IMR-90 (cell line): Measurements from ENCODE around the gene SAG. TPM values are rescaled to one million over a fixed set of nuclear protein-coding genes. Genes with fewer than 3 reads are reported as not detected.

Experiments used
- ATAC-seq: fragments of 200-7000 bp; cut with Tn5 transposase; 2 replicates; pipeline ENCODE4 v1.9.1; 2020; ENCODE audit warnings: low read depth, mild to moderate bottlenecking, moderate library complexity
- BruUV-seq: library from RNA; stranded (reverse); fragments of 400-500 nt; replicated peaks from 2 replicates; lab custom pipeline; 2021; lab: Mats Ljungman, UMichigan
- CTCF ChIA-PET: fragments of 300-600 bp; formaldehyde crosslinking; extraction: SDS; loops from one replicate; lab custom pipeline; 2021; ENCODE audit warnings: antibody characterized with exemption; lab: Yijun Ruan, JAX
- POLR2A ChIA-PET: fragments of 300-600 bp; sonication (Branson Sonifier 250); formaldehyde crosslinking; loops from one replicate; lab custom pipeline; 2022; ENCODE audit warnings: antibody characterized with exemption; ENCODE audit not compliant: unreplicated experiment; lab: Charles Lee
- DNase-seq: peaks from one replicate; pipeline ENCODE4 v3.0.0; 2013
- H2AFZ ChIP-seq: replicated peaks from 2 replicates; pipeline ENCODE3; 2013; ENCODE audit warnings: low read length, mild to moderate bottlenecking; ENCODE audit not compliant: poor library complexity
- H2AK5ac ChIP-seq: 2 replicates; pipeline ENCODE4 v1.6.1; 2013; ENCODE audit warnings: low read depth, low read length, inconsistent platforms
- H2AK9ac ChIP-seq: replicated peaks from 2 replicates; pipeline ENCODE3; 2013; ENCODE audit warnings: mild to moderate bottlenecking, low read depth, low read length, moderate library complexity; ENCODE audit not compliant: poor library complexity
- H2BK120ac ChIP-seq: 2 replicates; pipeline ENCODE4 v1.6.1; 2013; ENCODE audit warnings: low read depth, low read length, inconsistent platforms
- H2BK15ac ChIP-seq: 3 replicates; pipeline ENCODE4 v1.6.1; 2013; ENCODE audit warnings: low read depth, low read length, inconsistent platforms
- H2BK20ac ChIP-seq: 2 replicates; pipeline ENCODE4 v1.6.1; 2013; ENCODE audit warnings: low read depth, mild to moderate bottlenecking, inconsistent platforms, low read length, moderate library complexity
- H2BK5ac ChIP-seq: 2 replicates; pipeline ENCODE4 v1.6.1; 2013; ENCODE audit warnings: mild to moderate bottlenecking, low read depth, low read length, inconsistent platforms; ENCODE audit not compliant: poor library complexity, severe bottlenecking
- H3K14ac ChIP-seq: replicated peaks from 2 replicates; pipeline ENCODE4 v1.6.1; 2013; ENCODE audit warnings: low read depth, low read length, inconsistent platforms
- H3K18ac ChIP-seq: 2 replicates; pipeline ENCODE4 v1.6.1; 2013; ENCODE audit warnings: low read depth, low read length, control low read depth
- H3K23ac ChIP-seq: 2 replicates; pipeline ENCODE4 v1.6.1; 2013; ENCODE audit warnings: low read depth, low read length, inconsistent platforms
- H3K27ac ChIP-seq: 2 replicates; pipeline ENCODE4 v1.5.1; 2013; ENCODE audit warnings: mild to moderate bottlenecking, control low read depth, low read length; ENCODE audit not compliant: insufficient read depth
- H3K27me3 ChIP-seq: 2 replicates; pipeline ENCODE4 v1.6.1; 2013; ENCODE audit warnings: low read length; ENCODE audit not compliant: control insufficient read depth, insufficient read depth
- H3K36me3 ChIP-seq: 2 replicates; pipeline ENCODE4 v1.6.1; 2013; ENCODE audit warnings: low read length, mixed read lengths; ENCODE audit not compliant: control insufficient read depth, insufficient read depth
- H3K4ac ChIP-seq: 2 replicates; pipeline ENCODE4 v1.6.1; 2013; ENCODE audit warnings: low read depth, low read length, inconsistent platforms
- H3K4me1 ChIP-seq: 2 replicates; pipeline ENCODE4 v1.6.1; 2013; ENCODE audit warnings: low read length, mixed read lengths; ENCODE audit not compliant: control insufficient read depth, insufficient read depth
- H3K4me2 ChIP-seq: 2 replicates; pipeline ENCODE4 v1.6.1; 2013; ENCODE audit warnings: low read depth, mild to moderate bottlenecking, control low read depth, low read length, moderate library complexity
- H3K4me3 ChIP-seq: 2 replicates; pipeline ENCODE4 v1.5.1; 2013; ENCODE audit warnings: low read depth, mild to moderate bottlenecking, control low read depth, low read length, moderate library complexity; ENCODE audit not compliant: insufficient read depth
- H3K56ac ChIP-seq: 2 replicates; pipeline ENCODE4 v1.6.1; 2013; ENCODE audit warnings: low read length, inconsistent platforms; ENCODE audit not compliant: insufficient read depth; ENCODE audit errors: extremely low read depth
- H3K79me1 ChIP-seq, 2 experiments: 2 replicates each; pipeline ENCODE4 v1.6.1; 2013; ENCODE audit warnings: low read length in 2 of 2, inconsistent platforms in 1 of 2, low read depth in 1 of 2
- H3K9ac ChIP-seq: 2 replicates; pipeline ENCODE4 v1.6.1; 2013; ENCODE audit warnings: low read depth, low read length, control low read depth
- H3K9me1 ChIP-seq: 2 replicates; pipeline ENCODE4 v1.6.1; 2013; ENCODE audit warnings: low read length, inconsistent platforms; ENCODE audit not compliant: insufficient read depth
- H3K9me3 ChIP-seq: 2 replicates; pipeline ENCODE4 v1.6.1; 2013; ENCODE audit warnings: low read length; ENCODE audit not compliant: control insufficient read depth, insufficient read depth
- H4K20me1 ChIP-seq: 2 replicates; pipeline ENCODE4 v1.6.1; 2013; ENCODE audit warnings: low read length, inconsistent platforms; ENCODE audit not compliant: insufficient read depth
- H4K5ac ChIP-seq: 2 replicates; pipeline ENCODE4 v1.6.1; 2013; ENCODE audit warnings: mild to moderate bottlenecking, low read depth, low read length, control low read depth
- H4K8ac ChIP-seq, 2 experiments: 2 replicates each; pipeline ENCODE4 v1.6.1; 2013; ENCODE audit warnings: low read depth in 2 of 2, low read length in 2 of 2, control low read depth in 1 of 2, inconsistent platforms in 1 of 2
- H4K91ac ChIP-seq: 2 replicates; pipeline ENCODE4 v1.6.1; 2013; ENCODE audit warnings: low read depth, low read length, inconsistent platforms; ENCODE audit not compliant: insufficient read depth
- BHLHE40 ChIP-seq: fragments of 150-350 bp; IDR thresholded peaks from 2 replicates; pipeline ENCODE4 v1.6.1; 2016; ENCODE audit warnings: mild to moderate bottlenecking, low read depth, low read length
- CEBPB ChIP-seq: IDR thresholded peaks from 2 replicates; pipeline ENCODE4 v1.6.1; 2012; ENCODE audit warnings: low read depth, low read length, improper control_type of control experiment
- CHD1 ChIP-seq: IDR thresholded peaks from 2 replicates; pipeline ENCODE4 v1.6.1; 2012; ENCODE audit warnings: low read depth, low read length, improper control_type of control experiment
- CTCF ChIP-seq: conservative IDR thresholded peaks from 2 replicates; pipeline ENCODE4 v1.5.1; 2012; ENCODE audit warnings: mild to moderate bottlenecking, low read depth, low read length, improper control_type of control experiment
- FOS ChIP-seq: fragments of 150-350 bp; IDR thresholded peaks from 2 replicates; pipeline ENCODE4 v1.6.1; 2016; ENCODE audit warnings: low read depth, low read length
- MAFK ChIP-seq: IDR thresholded peaks from 2 replicates; pipeline ENCODE4 v1.6.1; 2012; ENCODE audit warnings: low read depth, low read length, improper control_type of control experiment
- MAZ ChIP-seq: IDR thresholded peaks from 2 replicates; pipeline ENCODE4 v1.6.1; 2012; ENCODE audit warnings: low read depth, mild to moderate bottlenecking, low read length, improper control_type of control experiment, moderate library complexity, borderline replicate concordance
- NFE2L2 ChIP-seq: fragments of 150-350 bp; IDR thresholded peaks from 2 replicates; pipeline ENCODE4 v1.6.1; 2016; ENCODE audit warnings: low read depth, mild to moderate bottlenecking, low read length
- POLR2A ChIP-seq: IDR thresholded peaks from 2 replicates; pipeline ENCODE4 v1.6.1; 2012; ENCODE audit warnings: mild to moderate bottlenecking, low read depth, low read length
- RAD21 ChIP-seq: IDR thresholded peaks from 2 replicates; pipeline ENCODE4 v1.6.1; 2012; ENCODE audit warnings: low read length, improper control_type of control experiment
- RCOR1 ChIP-seq: IDR thresholded peaks from 2 replicates; pipeline ENCODE4 v1.6.1; 2012; ENCODE audit warnings: mild to moderate bottlenecking, low read length, improper control_type of control experiment; ENCODE audit not compliant: insufficient replicate concordance
- RFX5 ChIP-seq: IDR thresholded peaks from 2 replicates; pipeline ENCODE4 v1.8.0; 2012; ENCODE audit warnings: low read depth, mild to moderate bottlenecking, low read length, moderate library complexity
- SMC3 ChIP-seq: fragments of 150-350 bp; IDR thresholded peaks from 2 replicates; pipeline ENCODE4 v1.6.1; 2016; ENCODE audit warnings: low read depth, mild to moderate bottlenecking, antibody characterized with exemption, low read length, moderate library complexity
- USF2 ChIP-seq: fragments of 150-350 bp; IDR thresholded peaks from 2 replicates; pipeline ENCODE4 v1.6.1; 2017; ENCODE audit warnings: mild to moderate bottlenecking, antibody characterized with exemption, low read length, low read depth
- WGBS, 2 experiments: methylation state at CpG; one replicate each; pipeline versions ENCODE4 v1.1.5 to v1.1.7; 2013; ENCODE audit warnings: missing lambda C conversion rate in 2 of 2; ENCODE audit not compliant: insufficient read length in 1 of 2; ENCODE audit errors: extremely low coverage in 2 of 2; 5-methylcytosine and 5-hydroxymethylcytosine counted together
- dilution Hi-C: fragments of 300-500 bp; cut with HindIII; formaldehyde crosslinking; loops from one replicate; pipeline ENCODE4 v1.14.3; 2018; ENCODE audit warnings: low sequenced_read_pairs; ENCODE audit not compliant: unreplicated experiment
- in situ Hi-C: fragments of 300-500 bp; cut with MboI; formaldehyde crosslinking; loops from 3 replicates; pipeline ENCODE4 v1.14.3; 2019; ENCODE audit warnings: low sequenced_read_pairs, inconsistent platforms, mixed read lengths
- intact Hi-C: fragments of 100-400 bp; cut with micrococcal nuclease; formaldehyde crosslinking; loops from 2 replicates; pipeline ENCODE4 v1.10.0; 2022
- polyA plus RNA-seq, 3 experiments: library from polyadenylated mRNA; depleted of rRNA; stranded (reverse); fragments of >200 nt; gene quantifications; 2 replicates each; pipeline ENCODE4 v1.2.3, GENCODE V29; 2012; ENCODE audit warnings: low replicate concordance in 1 of 3
- total RNA-seq: library from RNA; depleted of rRNA; stranded (reverse); fragments of >200 nt; gene quantifications from 2 replicates; pipeline ENCODE4 v1.2.3, GENCODE V29; 2012
- TF ChIP-seq, protein P1 (sequence below): fragments of 150-350 bp; IDR thresholded peaks from 2 replicates; pipeline ENCODE4 v1.6.1; 2016; ENCODE audit warnings: low read depth, mild to moderate bottlenecking, low read length, moderate library complexity, borderline replicate concordance

The SAG gene
- total and polyA plus RNA-seq, 2 of the 4 experiments (the other 2 are of a cell fraction) = not detected

- no peaks in the 10 kb centered on the region for H3K9me3 ChIP-seq
- H3K4ac ChIP-seq = no peak overlapping the region
- no peak overlapping the region for H2BK5ac ChIP-seq
- BruUV-seq = no TSS peak
- no peaks in the 10 kb centered on the region for H3K36me3 ChIP-seq
- no peak overlapping the region for H3K4me2 ChIP-seq
- no peak for TF ChIP-seq RCOR1
- no peak for TF ChIP-seq RAD21
- TF ChIP-seq POLR2A = no peak
- no peak for TF ChIP-seq SMC3
- TF ChIP-seq, protein P1, sequence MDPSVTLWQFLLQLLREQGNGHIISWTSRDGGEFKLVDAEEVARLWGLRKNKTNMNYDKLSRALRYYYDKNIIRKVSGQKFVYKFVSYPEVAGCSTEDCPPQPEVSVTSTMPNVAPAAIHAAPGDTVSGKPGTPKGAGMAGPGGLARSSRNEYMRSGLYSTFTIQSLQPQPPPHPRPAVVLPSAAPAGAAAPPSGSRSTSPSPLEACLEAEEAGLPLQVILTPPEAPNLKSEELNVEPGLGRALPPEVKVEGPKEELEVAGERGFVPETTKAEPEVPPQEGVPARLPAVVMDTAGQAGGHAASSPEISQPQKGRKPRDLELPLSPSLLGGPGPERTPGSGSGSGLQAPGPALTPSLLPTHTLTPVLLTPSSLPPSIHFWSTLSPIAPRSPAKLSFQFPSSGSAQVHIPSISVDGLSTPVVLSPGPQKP = no peak
- TF ChIP-seq CHD1 = no peak
- no peak for TF ChIP-seq NFE2L2
- no peak for TF ChIP-seq RFX5
- no peak for TF ChIP-seq MAZ
- no peak for TF ChIP-seq CEBPB
- no peak for TF ChIP-seq MAFK
- no peak for TF ChIP-seq CTCF
- TF ChIP-seq USF2 = no peak
- no peak for TF ChIP-seq FOS
- TF ChIP-seq BHLHE40 = no peak
- peaks cover 16% of the 10 kb centered on the region for H3K9me1 ChIP-seq
- H4K91ac ChIP-seq = no peak overlapping the region
- no peak for DNase-seq
- H2BK15ac ChIP-seq = no peak overlapping the region
- H2BK120ac ChIP-seq = no peak overlapping the region
- no peak overlapping the region for H2AFZ ChIP-seq
- ChIA-PET CTCF (no interaction called here), POLR2A (no interaction called here)
- peaks cover 15% of the 10 kb centered on the region for H4K20me1 ChIP-seq
- intact Hi-C loops = no loop called here
- H2AK5ac ChIP-seq = no peak overlapping the region
- WGBS, 2 experiments = 96% methylated on average over 8 of the region's 10 CpGs; no CpG with 5 or more reads in 1 of the 2 experiments
- H3K18ac ChIP-seq = no peak overlapping the region
- H3K4me1 ChIP-seq = peaks cover 24% of the 10 kb centered on the region
- H4K8ac ChIP-seq = no peak overlapping the region
- H2AK9ac ChIP-seq = no peak overlapping the region
- in situ Hi-C loops = no loop called here
- no peak overlapping the region for H3K27ac ChIP-seq
- dilution Hi-C loops = no loop called here
- H2BK20ac ChIP-seq = no peak overlapping the region
- H4K5ac ChIP-seq = no peak overlapping the region
- H3K27me3 ChIP-seq = no peaks in the 10 kb centered on the region
- no peak overlapping the region for H3K4me3 ChIP-seq
- no peak overlapping the region for H3K23ac ChIP-seq
- H3K9ac ChIP-seq = no peak overlapping the region
- H3K79me1 ChIP-seq = peaks cover 23 to 51% of the 10 kb centered on the region in 2 experiments
- ATAC-seq = no peak
- no peak overlapping the region for H3K56ac ChIP-seq
- H3K14ac ChIP-seq = no peak overlapping the region
Measured at GRCh38 chr2:233384015-233384414, 76.4 kb downstream of the SAG start.
